Limb (tissue), 2 donors: Measurements from ENCODE around the gene AGTR1.
"Not testable (repeated sequence)": the region's sequence is repeated elsewhere in the genome, so short reads cannot be mapped to it uniquely, and the experiment has no call there.

Source experiments
- DNase-seq, 2 donors: peaks; one replicate each; pipeline ENCODE4 v3.0.0-alpha.2; 2016; ENCODE audit errors: extremely low spot score in 2 of 2

Gene AGTR1

DNA sequence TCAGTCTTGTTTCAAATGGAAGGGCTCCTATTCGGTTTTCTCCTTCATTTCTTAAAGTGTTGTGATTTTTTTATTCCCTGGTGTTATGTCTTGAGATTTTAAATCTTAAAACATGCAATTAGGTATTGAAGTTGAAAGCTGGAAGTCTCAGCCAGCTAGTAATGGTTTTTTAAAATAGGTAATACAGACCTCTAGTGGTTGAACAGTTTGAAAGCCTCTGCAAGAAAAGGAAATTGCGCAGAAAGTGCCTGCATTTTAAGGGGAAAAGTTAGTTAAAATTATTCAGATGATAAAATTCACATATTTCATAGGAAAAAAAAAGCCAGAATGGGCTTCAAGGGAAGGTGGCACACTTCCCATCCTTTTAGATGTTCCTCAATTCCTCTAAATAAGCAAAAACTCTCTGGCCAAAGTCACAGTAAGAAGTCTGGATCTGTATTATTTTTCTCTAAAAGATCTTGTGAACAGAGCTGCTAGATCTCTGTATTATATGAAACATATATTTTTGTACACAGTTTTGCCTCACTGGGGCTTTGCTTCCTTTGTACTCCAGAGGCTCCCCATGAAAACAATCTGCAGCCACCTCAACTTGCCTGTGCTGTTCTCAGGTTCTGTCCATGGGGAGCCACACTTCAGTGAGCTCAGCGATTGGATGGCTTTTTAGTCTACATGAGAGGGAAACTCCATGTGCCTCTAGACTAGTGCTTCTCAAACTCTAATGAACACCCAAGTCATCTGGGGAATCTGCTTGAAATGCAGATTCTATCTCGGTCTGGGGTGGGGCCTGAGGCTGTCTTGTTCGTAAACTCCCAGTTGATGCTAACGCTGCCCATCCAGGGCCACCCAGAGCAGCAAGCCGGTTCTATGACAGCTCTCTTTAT, 21.5 kb downstream of the AGTR1 start:
- DNase-seq: peak in 1 of 2 donors; percentile 45

DNA sequence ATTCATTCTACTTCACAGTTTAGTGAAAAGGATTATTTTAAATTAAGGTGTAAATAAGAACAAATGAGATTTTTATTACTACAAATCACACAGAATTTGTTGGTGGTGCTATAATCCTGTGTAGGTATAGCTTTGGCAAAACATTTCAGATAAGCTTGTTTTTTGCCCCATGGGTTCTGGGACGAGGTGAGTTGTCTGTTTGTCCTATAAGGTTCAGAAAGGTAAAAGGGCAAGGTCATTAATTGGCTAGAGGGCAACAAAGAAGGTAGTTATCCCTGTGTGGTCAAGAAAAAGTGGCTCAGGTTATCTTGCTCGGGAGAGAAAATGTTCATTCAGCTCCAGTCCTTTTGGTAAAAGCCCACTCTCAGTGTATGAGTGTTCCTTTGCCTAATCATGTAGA, 23.2 kb downstream of the AGTR1 start:
- DNase-seq: no peak

DNA sequence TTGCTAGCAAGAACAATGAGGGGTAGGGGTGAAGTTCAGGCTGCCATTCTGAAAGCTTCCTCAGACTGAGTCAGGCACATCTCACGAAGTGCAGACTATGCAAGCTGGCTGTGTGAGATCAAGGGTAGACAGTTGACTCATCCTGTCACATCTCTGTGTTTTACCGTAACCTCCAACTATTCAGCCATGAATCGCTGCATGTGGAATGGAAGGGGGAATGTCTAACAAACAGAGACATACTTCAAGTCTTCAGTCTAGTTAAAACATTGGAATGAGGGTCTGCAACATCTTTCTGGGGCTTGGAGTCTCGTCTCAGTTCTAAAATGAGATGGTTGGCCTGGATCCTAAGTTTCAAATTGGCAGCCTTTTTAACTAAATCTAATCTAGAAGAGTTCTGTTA, 25.9 kb downstream of the AGTR1 start:
- no peak for DNase-seq

DNA sequence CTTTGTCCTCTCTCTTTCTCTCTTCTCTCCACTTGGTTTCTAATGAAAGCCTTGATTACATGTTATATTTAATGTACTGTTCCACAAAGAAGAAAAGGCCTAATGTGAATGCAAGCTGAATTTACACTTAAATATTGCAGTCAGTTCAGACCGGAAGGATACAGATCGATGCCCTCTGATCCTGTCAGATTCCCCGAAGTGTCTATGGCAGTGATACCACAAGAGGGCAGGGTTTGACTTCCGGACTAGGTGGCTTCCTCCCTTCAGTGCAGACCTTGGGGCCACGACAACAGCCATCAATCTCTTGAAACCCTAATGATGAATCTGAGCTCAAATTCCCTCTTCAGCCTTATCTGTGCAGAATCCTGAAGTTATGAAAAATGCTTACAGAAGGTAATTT, 29.5 kb downstream of the AGTR1 start:
- peak in 1 of 2 donors; percentile 34 for DNase-seq

DNA sequence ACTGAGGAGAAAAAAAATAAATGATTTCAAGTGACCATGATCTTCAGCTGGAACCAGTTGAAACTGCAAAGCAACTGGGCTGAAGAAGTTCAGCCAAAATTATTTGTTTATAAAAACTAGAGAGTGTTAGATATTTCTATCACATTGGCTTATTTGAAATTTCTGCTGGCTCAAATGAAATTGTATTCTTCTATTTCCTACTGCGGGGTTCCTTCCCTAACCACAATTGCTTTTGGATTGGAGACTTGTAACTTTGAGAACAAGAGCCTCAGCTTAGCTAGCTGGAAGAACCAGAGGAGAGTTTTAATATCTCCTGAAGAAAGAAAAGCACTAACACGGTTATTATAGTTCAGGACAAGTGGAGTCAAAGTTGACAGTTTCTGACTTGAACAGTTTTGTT, 31.1 kb downstream of the AGTR1 start:
- no peak for DNase-seq

DNA sequence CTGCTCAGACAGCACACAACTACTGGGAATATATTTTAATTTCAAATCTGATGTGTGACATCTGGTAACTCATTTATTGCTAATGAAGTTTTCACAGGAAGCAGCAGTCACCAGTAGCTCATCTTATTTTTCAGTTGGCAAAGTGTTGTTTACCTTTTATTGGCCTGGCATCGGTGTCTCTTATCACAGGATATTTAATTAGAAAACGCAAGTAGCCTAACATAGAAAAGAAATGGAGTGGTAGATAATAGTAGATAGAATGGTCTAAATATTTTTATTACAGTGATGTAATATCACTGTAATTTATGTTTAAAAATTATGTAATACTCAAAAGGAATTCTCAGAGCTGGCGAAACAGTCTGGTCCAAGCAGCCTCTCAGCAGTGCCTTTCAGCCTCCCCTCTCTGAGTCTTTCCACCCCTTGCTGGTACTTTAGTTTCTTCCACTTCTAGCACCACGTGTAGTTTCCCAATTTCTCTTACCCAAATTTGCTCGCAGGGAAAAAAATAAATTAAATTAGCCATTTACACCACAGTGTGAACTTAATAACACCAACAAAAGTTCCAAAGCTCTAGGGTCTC, 31.9 kb downstream of the AGTR1 start:
- no peak for DNase-seq

DNA sequence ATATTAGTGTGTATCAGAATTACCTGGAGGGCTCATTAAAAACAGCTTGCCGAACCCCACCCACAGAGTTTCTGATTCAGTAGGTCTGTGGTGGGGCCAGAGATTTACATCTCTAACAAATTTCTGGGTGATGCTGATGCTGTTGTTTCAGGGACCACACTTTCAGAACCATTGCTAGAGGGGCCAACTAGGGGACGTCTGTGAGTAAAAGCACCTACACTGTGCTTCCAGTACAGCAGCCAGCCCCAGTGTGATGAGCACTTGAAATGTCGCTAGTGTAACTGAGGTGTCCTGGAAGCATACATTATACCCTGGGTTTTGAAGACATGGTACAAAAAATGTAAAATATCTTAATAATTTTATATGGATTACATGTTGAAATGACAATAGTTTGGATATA, 33.0 kb downstream of the AGTR1 start:
- DNase-seq: no peak

DNA sequence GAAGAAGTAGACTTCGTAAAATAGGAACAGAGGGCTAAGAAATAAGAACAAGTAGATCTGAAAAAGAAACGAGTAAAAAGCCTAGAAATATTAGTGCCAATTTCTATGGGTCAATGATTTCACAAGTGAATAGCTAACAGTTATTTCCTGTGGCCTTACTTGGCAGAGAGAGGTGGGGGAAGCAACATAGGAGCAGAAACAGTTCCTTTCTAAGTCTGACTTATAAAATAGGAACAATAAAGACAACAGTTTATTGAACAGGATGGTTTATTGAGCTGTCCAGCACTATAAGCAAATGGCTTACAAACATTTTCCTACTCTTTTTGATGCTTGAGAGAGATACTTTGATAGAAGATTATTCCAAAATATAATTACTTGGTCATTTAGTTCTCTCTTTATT, 37.9 kb downstream of the AGTR1 start:
- DNase-seq: no peak

DNA sequence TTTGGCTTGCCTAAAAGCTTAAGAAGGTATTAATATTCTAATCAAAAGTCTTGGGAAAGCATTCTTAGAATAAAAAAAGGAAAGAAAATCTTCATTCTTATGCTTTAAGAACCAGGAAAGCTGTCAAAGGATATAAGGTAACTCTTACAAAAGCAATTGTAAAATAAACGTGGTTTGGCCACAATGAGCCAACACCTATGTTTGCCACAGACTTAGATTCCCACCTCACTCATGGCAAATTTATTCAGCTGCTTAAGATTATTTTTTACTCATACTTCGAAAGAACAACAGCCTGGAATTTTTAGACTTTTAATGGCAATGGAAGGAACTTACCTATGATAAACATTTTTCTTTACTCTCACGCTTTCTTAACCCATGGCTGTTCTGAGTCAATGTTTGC, 38.4 kb downstream of the AGTR1 start:
- no peak for DNase-seq

DNA sequence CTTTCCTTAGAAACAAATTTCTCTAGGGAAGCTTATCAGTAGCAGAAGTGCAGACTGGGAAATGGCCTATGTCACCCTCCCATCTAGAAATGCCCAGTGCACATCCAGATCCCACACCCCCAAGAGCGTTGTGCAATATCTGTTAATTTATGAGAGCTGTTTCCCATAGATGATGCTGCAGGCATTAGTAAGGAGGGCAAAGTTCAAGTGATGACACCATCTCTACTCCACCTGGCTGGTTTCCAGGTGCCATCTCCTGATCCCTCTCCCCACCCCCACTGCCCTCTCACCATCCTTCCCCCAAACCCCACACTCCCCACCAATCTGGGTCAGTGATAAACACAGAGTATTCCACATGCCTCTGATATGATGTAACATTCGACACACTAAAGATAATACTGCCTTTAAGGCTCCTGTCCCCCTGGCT, 39.4 kb downstream of the AGTR1 start:
- DNase-seq: no peak

DNA sequence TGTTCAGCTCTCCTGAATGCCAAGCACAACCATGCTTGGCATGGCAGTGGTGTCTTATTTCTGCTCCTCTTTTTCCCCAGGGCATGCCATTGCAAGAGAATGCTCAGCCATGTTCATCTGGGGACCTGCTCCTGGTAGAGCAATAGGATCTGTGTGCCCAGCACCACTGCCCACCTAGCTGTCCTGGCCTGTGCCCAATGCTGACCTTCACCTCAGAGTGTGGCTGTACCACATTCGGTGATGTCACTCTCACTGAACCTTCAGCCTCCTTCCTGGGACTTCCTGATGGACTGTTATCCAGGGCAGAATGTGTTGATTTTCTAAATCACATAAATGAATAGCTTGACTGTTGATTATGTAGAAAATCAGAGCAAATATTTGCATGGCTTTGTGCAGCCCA, 42.0 kb downstream of the AGTR1 start:
- DNase-seq: no peak

DNA sequence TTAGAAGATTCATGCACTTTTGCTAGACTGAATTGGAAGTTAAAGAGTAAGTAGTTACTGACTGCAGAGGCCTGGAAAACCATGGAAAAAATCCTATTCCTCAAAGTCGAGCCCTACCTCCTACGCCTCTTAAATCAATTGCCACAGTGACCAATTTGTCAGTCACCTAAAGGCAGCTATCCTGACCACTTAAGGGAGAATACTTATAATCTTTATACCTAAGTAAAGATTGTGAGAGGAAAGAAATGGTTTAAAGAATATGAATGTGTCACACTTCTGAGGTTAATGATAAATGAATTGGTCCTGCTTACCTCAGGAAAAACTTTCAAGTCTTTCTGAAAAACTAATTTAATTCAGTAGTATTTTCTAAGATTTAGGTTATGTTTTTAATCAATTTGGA, 42.6 kb downstream of the AGTR1 start:
- DNase-seq: no peak

DNA sequence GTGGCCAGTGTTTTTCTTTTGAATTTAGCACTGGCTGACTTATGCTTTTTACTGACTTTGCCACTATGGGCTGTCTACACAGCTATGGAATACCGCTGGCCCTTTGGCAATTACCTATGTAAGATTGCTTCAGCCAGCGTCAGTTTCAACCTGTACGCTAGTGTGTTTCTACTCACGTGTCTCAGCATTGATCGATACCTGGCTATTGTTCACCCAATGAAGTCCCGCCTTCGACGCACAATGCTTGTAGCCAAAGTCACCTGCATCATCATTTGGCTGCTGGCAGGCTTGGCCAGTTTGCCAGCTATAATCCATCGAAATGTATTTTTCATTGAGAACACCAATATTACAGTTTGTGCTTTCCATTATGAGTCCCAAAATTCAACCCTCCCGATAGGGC, 43.5 kb downstream of the AGTR1 start:
- no peak for DNase-seq

DNA sequence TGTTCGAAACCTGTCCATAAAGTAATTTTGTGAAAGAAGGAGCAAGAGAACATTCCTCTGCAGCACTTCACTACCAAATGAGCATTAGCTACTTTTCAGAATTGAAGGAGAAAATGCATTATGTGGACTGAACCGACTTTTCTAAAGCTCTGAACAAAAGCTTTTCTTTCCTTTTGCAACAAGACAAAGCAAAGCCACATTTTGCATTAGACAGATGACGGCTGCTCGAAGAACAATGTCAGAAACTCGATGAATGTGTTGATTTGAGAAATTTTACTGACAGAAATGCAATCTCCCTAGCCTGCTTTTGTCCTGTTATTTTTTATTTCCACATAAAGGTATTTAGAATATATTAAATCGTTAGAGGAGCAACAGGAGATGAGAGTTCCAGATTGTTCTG, 44.4 kb downstream of the AGTR1 start:
- DNase-seq: no peak

DNA sequence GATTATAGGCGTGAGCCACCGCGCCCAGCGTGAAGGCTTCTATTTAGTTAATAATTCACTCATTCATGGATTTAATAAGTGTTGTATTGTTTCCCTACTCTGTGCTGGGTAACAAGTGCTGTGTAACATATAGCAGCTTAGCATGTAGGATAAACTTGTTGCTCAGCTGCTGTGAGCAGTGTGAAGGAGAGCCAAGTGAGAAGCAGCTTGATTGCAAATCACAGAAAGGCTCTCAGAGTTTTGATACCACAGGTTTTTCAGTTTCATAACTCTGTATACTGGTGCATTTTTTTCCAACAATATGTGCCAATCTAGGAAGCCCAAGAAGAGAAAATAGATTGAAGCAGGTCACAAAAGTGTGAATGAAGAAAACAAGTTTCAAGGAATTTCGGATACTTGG, 48.4 kb downstream of the AGTR1 start:
- DNase-seq: no peak

DNA sequence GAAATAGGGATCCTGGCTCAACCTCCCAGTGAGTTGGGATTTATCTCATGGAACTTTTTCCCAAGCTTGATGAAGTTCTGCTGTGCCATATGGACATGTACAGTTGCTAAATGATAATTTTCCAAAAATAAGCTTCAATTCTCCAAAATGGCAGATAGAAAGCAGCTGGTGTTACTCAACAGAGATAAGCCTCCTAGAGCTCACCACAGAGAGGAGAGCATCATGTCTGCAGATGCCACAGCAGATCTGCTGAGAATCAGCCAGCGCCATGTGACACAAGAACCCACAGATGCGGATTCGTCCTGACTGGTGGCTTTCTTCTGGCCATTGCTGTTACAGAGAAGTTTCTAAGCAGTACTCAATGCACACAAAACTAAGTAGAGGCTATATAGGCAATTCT, 50.6 kb downstream of the AGTR1 start:
- no peak for DNase-seq

DNA sequence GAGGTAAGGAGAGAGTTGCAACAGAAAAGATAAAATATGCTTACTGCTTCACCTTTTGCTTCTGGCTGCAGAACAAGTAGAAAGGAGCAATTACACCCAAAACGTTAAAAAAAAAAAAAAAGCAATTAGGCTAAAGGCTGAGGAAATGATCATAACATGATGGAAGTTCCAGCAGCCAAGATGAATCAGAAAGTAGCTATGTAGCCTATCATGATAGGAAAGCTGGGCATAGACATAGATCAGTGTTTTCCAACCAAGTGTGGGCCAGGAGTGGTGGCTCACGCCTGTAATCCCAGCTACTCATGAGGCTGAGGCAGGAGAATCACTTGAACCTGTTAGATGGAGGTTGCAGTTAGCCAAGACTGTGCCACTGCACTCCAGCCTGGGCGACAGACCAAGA, 52.6 kb downstream of the AGTR1 start:
- no peak for DNase-seq

DNA sequence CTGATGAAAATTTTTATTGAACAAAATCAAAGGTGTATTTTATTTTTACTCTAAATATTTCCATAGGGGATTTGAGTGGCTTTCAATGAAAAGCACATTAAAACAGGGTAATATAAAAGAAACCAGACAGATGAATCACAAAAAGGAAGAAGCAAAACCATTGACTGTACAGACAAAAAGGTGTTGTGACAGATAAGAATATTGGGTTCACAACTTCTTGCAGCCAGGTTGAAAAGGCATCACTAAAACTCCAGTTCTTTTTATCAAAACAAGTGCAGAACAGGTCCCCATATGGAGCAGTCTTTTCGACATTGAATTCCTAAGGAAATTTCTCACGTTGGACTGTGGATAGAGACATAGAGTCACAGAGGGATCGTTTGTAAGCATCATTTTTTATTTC, 53.8 kb downstream of the AGTR1 start:
- no peak for DNase-seq

DNA sequence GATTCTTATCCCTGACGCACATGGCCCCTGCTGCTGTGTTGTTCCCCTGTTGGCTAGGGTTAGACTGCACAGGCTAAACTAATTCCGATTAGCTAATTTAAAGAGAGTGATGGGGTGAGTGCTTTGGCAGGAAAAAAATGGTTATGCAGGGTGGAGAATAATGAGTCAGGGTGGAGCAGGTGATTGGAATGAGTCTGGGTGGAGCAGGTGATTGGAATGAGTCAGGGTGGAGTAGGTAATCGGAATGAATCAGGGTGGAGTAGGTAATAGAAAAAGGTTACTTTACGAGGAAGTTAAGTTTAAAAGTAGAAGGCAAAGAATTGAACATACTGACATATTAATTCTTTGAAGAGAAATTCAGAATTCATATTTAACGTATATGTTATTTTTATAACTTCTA, 55.7 kb downstream of the AGTR1 start:
- not testable (repeated sequence) for DNase-seq

DNA sequence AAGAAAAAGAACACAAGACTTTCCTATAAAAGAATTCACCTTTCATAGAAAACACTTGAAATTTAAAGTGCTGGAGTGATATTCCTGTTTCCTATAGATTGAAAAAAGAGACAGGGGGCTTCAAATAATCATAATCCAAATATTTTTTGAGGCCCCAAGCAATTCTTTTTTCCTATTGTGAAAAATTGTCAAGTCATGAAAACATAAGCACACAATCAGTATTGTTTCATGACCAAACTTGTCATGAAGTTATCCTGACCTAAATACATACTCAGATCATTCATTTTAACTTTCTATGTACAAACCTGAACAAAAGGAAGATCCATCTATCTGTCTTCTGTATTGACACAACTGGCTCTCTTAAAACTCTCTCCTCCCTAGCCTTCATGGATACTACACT, 57.9 kb downstream of the AGTR1 start:
- no peak for DNase-seq

DNA sequence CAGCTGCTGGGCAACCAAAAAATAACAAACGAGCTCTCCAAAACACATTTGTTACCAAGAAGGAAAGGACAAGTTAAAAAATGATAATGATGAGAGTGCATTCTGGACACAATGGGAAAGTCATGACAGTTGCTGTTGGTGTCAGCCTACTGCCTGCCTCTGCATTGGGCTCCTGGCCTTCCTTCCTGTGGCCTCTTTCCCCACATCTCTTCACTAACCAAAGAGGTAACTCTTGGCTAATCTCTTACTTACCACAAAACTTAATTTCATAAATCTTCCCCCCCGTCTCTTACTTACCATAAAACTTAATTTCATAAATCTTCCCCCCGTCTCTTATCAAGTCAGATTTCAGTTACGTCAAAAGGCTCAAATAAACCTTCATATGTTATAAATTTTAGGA, 58.6 kb downstream of the AGTR1 start:
- no peak for DNase-seq

DNA sequence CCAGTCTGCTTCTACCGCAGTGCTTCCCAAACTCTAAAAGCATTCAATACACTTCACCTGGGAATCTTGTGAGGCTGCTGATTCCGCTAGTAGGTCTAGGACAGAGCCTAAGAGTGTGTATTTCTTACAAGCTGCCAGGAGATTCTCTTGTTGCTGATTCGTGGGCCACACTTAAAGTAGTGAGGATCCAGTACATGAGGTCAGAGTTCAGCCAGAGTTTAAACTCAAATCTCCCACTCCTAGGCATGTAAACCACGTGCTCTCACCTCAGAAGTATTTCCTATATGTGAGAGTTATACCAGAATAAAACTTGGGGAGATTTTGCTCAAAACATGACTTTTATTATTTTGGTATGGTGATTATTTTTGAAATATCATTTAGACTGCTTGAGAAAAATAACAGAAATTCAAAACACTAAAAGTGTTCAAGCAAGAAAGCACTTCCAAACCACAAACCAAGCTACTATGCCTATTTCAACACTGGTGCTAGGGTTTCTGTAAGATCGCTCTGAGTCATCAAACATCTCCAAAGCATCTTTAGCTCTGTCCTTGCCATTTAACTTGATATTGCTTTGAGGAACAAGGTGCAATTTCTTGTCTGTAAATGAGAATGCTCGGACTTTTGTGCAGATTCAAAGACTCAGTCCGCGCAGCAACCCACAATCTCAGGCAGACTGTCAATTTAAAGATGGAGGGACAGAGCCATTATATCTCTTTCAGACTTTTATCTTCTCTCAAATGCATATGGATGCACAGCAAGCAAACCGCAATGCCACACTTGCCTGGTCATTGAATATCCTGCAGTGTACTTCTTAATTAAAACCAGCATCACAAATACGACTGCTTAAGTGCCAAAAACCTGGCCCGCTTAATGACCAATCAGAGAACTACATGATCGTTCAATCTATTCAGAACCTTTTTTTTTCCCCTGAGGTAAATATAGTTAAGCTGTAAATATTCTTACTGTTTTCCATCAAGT, 59.8 kb downstream of the AGTR1 start:
- DNase-seq: no peak
